Measurements from ENCODE around the gene HDAC4. TPM values are rescaled to one million over a fixed set of nuclear protein-coding genes. Genes with fewer than 3 reads are reported as not detected.
A peak's percentile ranks its signal among the peaks of the same experiment; 100 is the strongest.

Gene HDAC4
- total and polyA plus RNA-seq, 2 of the 4 experiments (the other 2 are of a cell fraction): 4.1 to 7.2 TPM

DNA sequence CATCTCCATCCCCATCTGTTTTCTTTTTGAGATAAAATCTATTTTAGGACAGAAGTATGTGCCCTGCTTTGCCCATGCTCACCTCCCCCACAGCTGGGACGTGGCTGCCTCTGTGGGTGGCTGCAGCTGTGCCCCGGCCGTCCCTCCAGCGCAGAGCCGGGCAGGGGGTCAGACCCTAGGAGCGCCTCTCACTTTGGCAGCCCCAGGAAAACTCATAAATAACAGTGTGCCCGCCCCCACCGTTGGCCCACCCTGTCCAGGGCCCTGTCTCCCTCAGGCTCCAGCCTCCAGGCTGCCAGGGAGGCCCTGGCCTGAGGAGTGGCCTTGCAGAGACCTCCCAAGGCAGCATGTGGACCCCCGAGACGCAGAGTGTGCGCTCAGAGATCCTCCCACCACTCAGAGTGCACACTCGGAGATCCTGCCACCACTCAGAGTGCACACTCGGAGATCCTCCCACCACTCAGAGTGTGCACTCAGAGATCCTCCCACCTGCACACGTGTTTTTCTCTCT, 374.8 kb downstream of the HDAC4 start:
- POLR2A ChIA-PET (ENCODE audit: unreplicated experiment): no interaction called here
- H3K79me1 ChIP-seq (ENCODE audit: low read depth in 1 of 2, low read length in 2 of 2): no peaks in the 10 kb centered on the region
- no peak overlapping the region for H2BK120ac ChIP-seq (ENCODE audit: low read depth, low read length)
- H3K27me3 ChIP-seq (ENCODE audit: control insufficient read depth, insufficient read depth, low read length): peaks cover 40% of the 10 kb centered on the region
- CTCF ChIA-PET: no interaction called here
- no peak overlapping the region for H3K9ac ChIP-seq (ENCODE audit: low read depth, low read length)
- no peak overlapping the region for H2AK9ac ChIP-seq (replicated peaks; ENCODE audit: low read depth, low read length, poor library complexity)
- intact Hi-C loops (cut with micrococcal nuclease) (no loop called here), in situ Hi-C loops (cut with MboI; ENCODE audit: low sequenced_read_pairs) (loop anchor here (25.0 kb wide), 1 partner anchor 1111 kb away; the partner anchor contains the start of genes COPS9 and OTOS), dilution Hi-C loops (cut with HindIII; ENCODE audit: low sequenced_read_pairs, unreplicated experiment) (no loop called here)
- WGBS, 2 experiments (ENCODE audit: extremely low coverage in 2 of 2, insufficient read length in 1 of 2): 62% methylated on average over 7 of the region's 14 CpGs; no CpG with 5 or more reads in 1 of the 2 experiments
- no peak overlapping the region for H3K23ac ChIP-seq (ENCODE audit: low read depth, low read length)
- H4K5ac ChIP-seq (ENCODE audit: low read depth, low read length): no peak overlapping the region
- no peaks in the 10 kb centered on the region for H3K9me1 ChIP-seq (ENCODE audit: insufficient read depth, low read length)
- no TSS peak for BruUV-seq (replicated peaks)
- H3K4ac ChIP-seq (ENCODE audit: low read depth, low read length): no peak overlapping the region
- no peak overlapping the region for H3K14ac ChIP-seq (replicated peaks; ENCODE audit: low read depth, low read length)
- H3K9me3 ChIP-seq (ENCODE audit: control insufficient read depth, insufficient read depth, low read length): no peaks in the 10 kb centered on the region
- no peaks in the 10 kb centered on the region for H3K36me3 ChIP-seq (ENCODE audit: control insufficient read depth, insufficient read depth, low read length)
- H3K4me3 ChIP-seq (ENCODE audit: insufficient read depth, low read depth, low read length): no peak overlapping the region
- no peak overlapping the region for H2BK15ac ChIP-seq (ENCODE audit: low read depth, low read length)
- H4K8ac ChIP-seq (ENCODE audit: low read depth in 2 of 2, low read length in 2 of 2): no peak overlapping the region
- peaks cover 3% of the 10 kb centered on the region; the same call in 1 of the 2 replicates for H3K4me1 ChIP-seq (ENCODE audit: control insufficient read depth, insufficient read depth, low read length)
- H4K20me1 ChIP-seq (ENCODE audit: insufficient read depth, low read length): no peaks in the 10 kb centered on the region
- no peak overlapping the region for H2BK5ac ChIP-seq (ENCODE audit: low read depth, low read length, poor library complexity, severe bottlenecking)
- no peak overlapping the region for H3K4me2 ChIP-seq (ENCODE audit: low read depth, low read length)
- H2AFZ ChIP-seq (replicated peaks; ENCODE audit: low read length, poor library complexity): peak overlapping the region; percentile 23
- no peak overlapping the region for H2BK20ac ChIP-seq (ENCODE audit: low read depth, low read length)
- no peak overlapping the region for H3K27ac ChIP-seq (ENCODE audit: insufficient read depth, low read length)
- no peak overlapping the region for H4K91ac ChIP-seq (ENCODE audit: insufficient read depth, low read depth, low read length)
- TF ChIP-seq CEBPB (IDR thresholded peaks at IDR 0.05; ENCODE audit: low read depth, low read length) (no peak), MAZ (IDR thresholded peaks at IDR 0.05; ENCODE audit: borderline replicate concordance, low read depth, low read length) (no peak), RCOR1 (IDR thresholded peaks at IDR 0.05; ENCODE audit: insufficient replicate concordance, low read length) (no peak), RAD21 (IDR thresholded peaks at IDR 0.05; ENCODE audit: low read length) (no peak), NFE2L2 (IDR thresholded peaks at IDR 0.05; ENCODE audit: low read depth, low read length) (no peak), SMC3 (IDR thresholded peaks at IDR 0.05; ENCODE audit: low read depth, low read length) (no peak), MAFK (IDR thresholded peaks at IDR 0.05; ENCODE audit: low read depth, low read length) (no peak), CHD1 (IDR thresholded peaks at IDR 0.05; ENCODE audit: low read depth, low read length) (no peak), MXI1 (IDR thresholded peaks at IDR 0.05; ENCODE audit: borderline replicate concordance, low read depth, low read length) (no peak), CTCF (conservative IDR thresholded peaks at IDR 0.05; ENCODE audit: low read depth, low read length) (no peak), BHLHE40 (IDR thresholded peaks at IDR 0.05; ENCODE audit: low read depth, low read length) (no peak), POLR2A (IDR thresholded peaks at IDR 0.05; ENCODE audit: low read depth, low read length) (no peak), FOS (IDR thresholded peaks at IDR 0.05; ENCODE audit: low read depth, low read length) (no peak), RFX5 (IDR thresholded peaks at IDR 0.05; ENCODE audit: low read depth, low read length) (no peak)
- TF ChIP-seq, protein P1, sequence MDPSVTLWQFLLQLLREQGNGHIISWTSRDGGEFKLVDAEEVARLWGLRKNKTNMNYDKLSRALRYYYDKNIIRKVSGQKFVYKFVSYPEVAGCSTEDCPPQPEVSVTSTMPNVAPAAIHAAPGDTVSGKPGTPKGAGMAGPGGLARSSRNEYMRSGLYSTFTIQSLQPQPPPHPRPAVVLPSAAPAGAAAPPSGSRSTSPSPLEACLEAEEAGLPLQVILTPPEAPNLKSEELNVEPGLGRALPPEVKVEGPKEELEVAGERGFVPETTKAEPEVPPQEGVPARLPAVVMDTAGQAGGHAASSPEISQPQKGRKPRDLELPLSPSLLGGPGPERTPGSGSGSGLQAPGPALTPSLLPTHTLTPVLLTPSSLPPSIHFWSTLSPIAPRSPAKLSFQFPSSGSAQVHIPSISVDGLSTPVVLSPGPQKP (IDR thresholded peaks at IDR 0.05; ENCODE audit: borderline replicate concordance, low read depth, low read length): no peak
- TF ChIP-seq, protein P2, sequence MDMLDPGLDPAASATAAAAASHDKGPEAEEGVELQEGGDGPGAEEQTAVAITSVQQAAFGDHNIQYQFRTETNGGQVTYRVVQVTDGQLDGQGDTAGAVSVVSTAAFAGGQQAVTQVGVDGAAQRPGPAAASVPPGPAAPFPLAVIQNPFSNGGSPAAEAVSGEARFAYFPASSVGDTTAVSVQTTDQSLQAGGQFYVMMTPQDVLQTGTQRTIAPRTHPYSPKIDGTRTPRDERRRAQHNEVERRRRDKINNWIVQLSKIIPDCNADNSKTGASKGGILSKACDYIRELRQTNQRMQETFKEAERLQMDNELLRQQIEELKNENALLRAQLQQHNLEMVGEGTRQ (IDR thresholded peaks at IDR 0.05; ENCODE audit: low read depth, low read length): no peak
- H3K56ac ChIP-seq (ENCODE audit: extremely low read depth, insufficient read depth, low read length): no peak overlapping the region
- no peak overlapping the region for H3K18ac ChIP-seq (ENCODE audit: low read depth, low read length)
- no peak for ATAC-seq (ENCODE audit: low read depth)
- DNase-seq: no peak
- H2AK5ac ChIP-seq (ENCODE audit: low read depth, low read length): no peak overlapping the region

Measured in IMR-90 (cell line).